GM12878 (cell line): ENCODE data around the gene DKK1. TPM values are rescaled to one million over a fixed set of nuclear protein-coding genes. Genes with fewer than 3 reads are reported as not detected.

ENCODE experiments used
- ATAC-seq: fragments of 200-7000 bp; cut with Tn5 transposase; 3 replicates; pipeline ENCODE4 v1.9.1; 2020; ENCODE audit warnings: mild to moderate bottlenecking, moderate library complexity
- BruUV-seq: library from RNA; stranded (reverse); fragments of 400-500 nt; replicated peaks from 2 replicates; lab custom pipeline; 2021; lab: Mats Ljungman, UMichigan
- CTCF ChIA-PET: fragments of 300-600 bp; sonication (Branson Sonifier 250); formaldehyde crosslinking; extraction: SDS; loops from one replicate; lab custom pipeline; 2021; ENCODE audit warnings: inconsistent platforms; lab: Yijun Ruan, JAX
- POLR2A ChIA-PET: fragments of 350-600 bp; formaldehyde crosslinking; extraction: SDS; loops from one replicate; lab custom pipeline; 2021; ENCODE audit warnings: inconsistent platforms; lab: Charles Lee
- RAD21 ChIA-PET: fragments of 300-600 bp; sonication (Branson Sonifier 250); formaldehyde crosslinking; loops from one replicate; lab custom pipeline; 2023; ENCODE audit warnings: antibody characterized with exemption; ENCODE audit not compliant: unreplicated experiment; lab: Charles Lee
- SMC1A ChIA-PET: fragments of 300-600 bp; sonication (Branson Sonifier 250); formaldehyde crosslinking; loops from one replicate; lab custom pipeline; 2023; ENCODE audit not compliant: unreplicated experiment, uncharacterized antibody; lab: Charles Lee
- DNase-seq: peaks from one replicate; pipeline ENCODE4 v3.0.0-alpha.2; 2011; ENCODE audit warnings: low read depth, low spot score
- FAIRE-seq: peaks from 3 replicates; lab custom pipeline; 2011; peaks lifted over from hg19 to GRCh38; lab: Jason Lieb, UNC
- H2AFZ ChIP-seq: 2 replicates; pipeline ENCODE4 v1.6.0; 2011; ENCODE audit warnings: low read depth, low read length, control low read depth; ENCODE audit not compliant: control insufficient read depth
- H3K27ac ChIP-seq: 2 replicates; pipeline ENCODE4 v1.5.1; 2011; ENCODE audit warnings: control low read depth; ENCODE audit not compliant: control insufficient read depth, insufficient read depth
- H3K27me3 ChIP-seq, 2 experiments: replicated peaks in 1 of 2; 2 replicates each; pipeline versions ENCODE4 v1.6.0 to v1.6.1; 2011; ENCODE audit warnings: low read length in 1 of 2; ENCODE audit not compliant: control insufficient read depth in 2 of 2, insufficient read depth in 2 of 2
- H3K36me3 ChIP-seq, 2 experiments: 2 replicates each; pipeline ENCODE4 v1.5.1; 2011; ENCODE audit warnings: low read length in 1 of 2; ENCODE audit not compliant: control insufficient read depth in 2 of 2, insufficient read depth in 2 of 2
- H3K4me1 ChIP-seq: 2 replicates; pipeline ENCODE4 v1.6.1; 2011; ENCODE audit warnings: mild to moderate bottlenecking, low read length, moderate library complexity, mixed read lengths; ENCODE audit not compliant: control insufficient read depth, insufficient read depth
- H3K4me2 ChIP-seq: 2 replicates; pipeline ENCODE4 v1.6.0; 2011; ENCODE audit warnings: control low read depth; ENCODE audit not compliant: control insufficient read depth, insufficient read depth
- H3K4me3 ChIP-seq: fragments of 200-600 bp; sonication (generic); 2 replicates; pipeline ENCODE4 v1.5.1; 2016
- H3K79me2 ChIP-seq: 2 replicates; pipeline ENCODE4 v1.6.0; 2011; ENCODE audit warnings: low read length; ENCODE audit not compliant: control insufficient read depth, insufficient read depth
- H3K9ac ChIP-seq: 2 replicates; pipeline ENCODE4 v1.8.0; 2011; ENCODE audit warnings: low read length, control low read depth, mixed read lengths; ENCODE audit not compliant: control insufficient read depth, insufficient read depth
- H3K9me3 ChIP-seq: replicated peaks from 3 replicates; pipeline ENCODE4 v1.5.1; 2011; ENCODE audit warnings: mild to moderate bottlenecking, low read length; ENCODE audit not compliant: control insufficient read depth, insufficient read depth
- H4K20me1 ChIP-seq: 2 replicates; pipeline ENCODE4 v1.6.0; 2011; ENCODE audit not compliant: control insufficient read depth, insufficient read depth
- BRCA1 ChIP-seq: IDR thresholded peaks from 2 replicates; pipeline ENCODE4 v1.6.1; 2011; ENCODE audit warnings: low read depth, low read length, improper control_type of control experiment
- CBFB ChIP-seq: IDR thresholded peaks from 2 replicates; pipeline ENCODE4 v1.6.1; 2016; ENCODE audit warnings: antibody characterized with exemption, low read depth
- CHD2 ChIP-seq: IDR thresholded peaks from 2 replicates; pipeline ENCODE4 v1.6.1; 2011; ENCODE audit warnings: low read depth, low read length, improper control_type of control experiment, borderline replicate concordance
- FOXK2 ChIP-seq: fragments of 450-650 bp; IDR thresholded peaks from 2 replicates; pipeline ENCODE4 v1.6.1; 2017; ENCODE audit warnings: mild to moderate bottlenecking, moderate library complexity
- FOXM1 ChIP-seq: IDR thresholded peaks from 2 replicates; pipeline ENCODE4 v1.6.1; 2012; ENCODE audit warnings: low read depth, mild to moderate bottlenecking, inconsistent platforms, low read length, moderate library complexity
- GATAD2B ChIP-seq: fragments of 450-650 bp; conservative IDR thresholded peaks from 2 replicates; pipeline ENCODE4 v1.6.1; 2017; ENCODE audit warnings: low read depth, mild to moderate bottlenecking, moderate library complexity
- HCFC1 ChIP-seq: fragments of 150-350 bp; IDR thresholded peaks from 2 replicates; pipeline ENCODE4 v1.6.1; 2014; ENCODE audit warnings: low read length
- HDGF ChIP-seq: fragments of 450-650 bp; IDR thresholded peaks from 2 replicates; pipeline ENCODE4 v1.6.1; 2016; ENCODE audit warnings: antibody characterized with exemption
- MAX ChIP-seq: IDR thresholded peaks from 2 replicates; pipeline ENCODE4 v1.6.1; 2012; ENCODE audit warnings: low read depth, low read length, improper control_type of control experiment
- NR2C1 ChIP-seq: fragments of 450-650 bp; IDR thresholded peaks from 2 replicates; pipeline ENCODE4 v1.6.1; 2017; ENCODE audit warnings: antibody characterized with exemption, mild to moderate bottlenecking, moderate library complexity
- NRF1 ChIP-seq: conservative IDR thresholded peaks from 2 replicates; pipeline ENCODE4 v1.6.1; 2011; ENCODE audit warnings: mild to moderate bottlenecking, low read depth, low read length, improper control_type of control experiment
- REST ChIP-seq: IDR thresholded peaks from 2 replicates; pipeline ENCODE4 v1.6.1; 2012; ENCODE audit warnings: mild to moderate bottlenecking, low read depth, low read length
- SREBF2 ChIP-seq: IDR thresholded peaks from 2 replicates; pipeline ENCODE4 v1.6.1; 2012; ENCODE audit warnings: mild to moderate bottlenecking, low read length
- ZBTB40 ChIP-seq: fragments of 450-650 bp; IDR thresholded peaks from 2 replicates; pipeline ENCODE4 v1.6.1; 2016; ENCODE audit warnings: mild to moderate bottlenecking, moderate library complexity, borderline replicate concordance
- ZZZ3 ChIP-seq: IDR thresholded peaks from 2 replicates; pipeline ENCODE4 v1.6.1; 2011; ENCODE audit warnings: low read depth; ENCODE audit not compliant: control insufficient read depth, insufficient read length
- WGBS: methylation state at CpG from one replicate; pipeline ENCODE4 v1.1.6; 2016; ENCODE audit warnings: low lambda C conversion rate; ENCODE audit not compliant: insufficient replicate concordance, insufficient coverage; ENCODE audit errors: missing lambda C conversion rate; 5-methylcytosine and 5-hydroxymethylcytosine counted together
- in situ Hi-C: fragments of 300-500 bp; cut with MboI; formaldehyde crosslinking; loops from 9 replicates; pipeline ENCODE4 v1.14.3; 2018; ENCODE audit warnings: mixed read lengths
- intact Hi-C: fragments of 100-400 bp; cut with micrococcal nuclease; formaldehyde crosslinking; loops from one replicate; pipeline ENCODE4 v1.14.2; 2022; ENCODE audit not compliant: unreplicated experiment
- polyA plus RNA-seq, 11 experiments: library from polyadenylated mRNA; depleted of rRNA in 4 of 11; unstranded in 6 of 11; stranded (reverse) in 5 of 11; fragments of >200 nt; fragmentation: Nextera tagmentation in 4 of 11; fragmentation: Illumina TruSeq in 1 of 11; extraction: Ambion mirVana in 4 of 11; extraction: Trizol in 1 of 11; gene quantifications; 1 replicate in 1 of 11; 2 replicates in 10 of 11; pipeline versions ENCODE4 v1.2.1 to v1.2.3, GENCODE V29; 2011 to 2016; ENCODE audit warnings: inconsistent platforms in 2 of 11, missing spikeins in 2 of 11, low read depth in 1 of 11
- total RNA-seq, 4 experiments: library from RNA; depleted of rRNA in 3 of 4; stranded (reverse); fragments of >200 nt in 3 of 4; fragmentation: Illumina TruSeq in 1 of 4; extraction: Trizol in 1 of 4; gene quantifications; 2 replicates each; pipeline versions ENCODE4 v1.2.1 to v1.2.3, GENCODE V29; 2013 to 2021

Gene DKK1
- total and polyA plus RNA-seq, 10 of the 15 experiments (the other 5 are each of a cell fraction or from before 2014, with no cell fraction given): 0.12 to 0.77 (median 0.33) TPM; not detected in 7

GRCh38 chr10:52266858-52267257, 47.2 kb upstream of the DKK1 start:
- Histone ChIP-seq H3K4me1 (no peaks in the 10 kb centered on the region), H3K4me2 (no peak overlapping the region), H3K27me3 (no peaks in the 10 kb centered on the region), H3K36me3 (no peaks in the 10 kb centered on the region), H3K79me2 (no peaks in the 10 kb centered on the region), H3K9me3 (no peaks in the 10 kb centered on the region), H3K4me3 (no peak overlapping the region), H4K20me1 (no peaks in the 10 kb centered on the region), H3K27ac (no peak overlapping the region), H2AFZ (no peak overlapping the region), H3K9ac (no peak overlapping the region)
- 0% methylated on average over 1 of the region's 1 CpG for WGBS
- no TSS peak for BruUV-seq
- ATAC-seq (no peak), FAIRE-seq (no peak), DNase-seq (no peak)
- CTCF ChIA-PET: no interaction called here
- RAD21 ChIA-PET: no interaction called here
- intact Hi-C loops: no loop called here
- in situ Hi-C loops: no loop called here
- SMC1A ChIA-PET: no interaction called here
- POLR2A ChIA-PET: interaction anchor here (0.6 kb wide), 1 partner anchor 326 kb away, joined by 3 read pairs; no protein-coding TSS in a partner anchor
- TF ChIP-seq HCFC1: no peak
- no peak for TF ChIP-seq FOXK2
- TF ChIP-seq GATAD2B: no peak
- no peak for TF ChIP-seq HDGF
- TF ChIP-seq CHD2: no peak
- TF ChIP-seq MAX: no peak
- TF ChIP-seq ZZZ3: no peak
- TF ChIP-seq FOXM1: no peak
- TF ChIP-seq REST: no peak
- TF ChIP-seq CBFB: no peak
- no peak for TF ChIP-seq BRCA1
- TF ChIP-seq ZBTB40: no peak
- TF ChIP-seq NR2C1: no peak
- no peak for TF ChIP-seq NRF1
- TF ChIP-seq SREBF2: no peak
